Choroid plexus epithelial cell (primary cell): ENCODE measurements around the gene KCNQ4.

Source experiments
- DNase-seq: peaks from one replicate; pipeline ENCODE4 v3.0.0-alpha.2; 2010; ENCODE audit warnings: low read depth
- H3K4me3 ChIP-seq: 2 replicates; pipeline ENCODE4 v1.5.1; 2011; ENCODE audit warnings: low read depth, mild to moderate bottlenecking, control low read depth, low read length, moderate library complexity
- TF ChIP-seq, protein P1 (sequence below): conservative IDR thresholded peaks from 2 replicates; pipeline ENCODE4 v1.5.1; 2011; ENCODE audit warnings: low read depth, mild to moderate bottlenecking, control low read depth, inconsistent platforms, low read length, moderate library complexity

Gene KCNQ4

DNA sequence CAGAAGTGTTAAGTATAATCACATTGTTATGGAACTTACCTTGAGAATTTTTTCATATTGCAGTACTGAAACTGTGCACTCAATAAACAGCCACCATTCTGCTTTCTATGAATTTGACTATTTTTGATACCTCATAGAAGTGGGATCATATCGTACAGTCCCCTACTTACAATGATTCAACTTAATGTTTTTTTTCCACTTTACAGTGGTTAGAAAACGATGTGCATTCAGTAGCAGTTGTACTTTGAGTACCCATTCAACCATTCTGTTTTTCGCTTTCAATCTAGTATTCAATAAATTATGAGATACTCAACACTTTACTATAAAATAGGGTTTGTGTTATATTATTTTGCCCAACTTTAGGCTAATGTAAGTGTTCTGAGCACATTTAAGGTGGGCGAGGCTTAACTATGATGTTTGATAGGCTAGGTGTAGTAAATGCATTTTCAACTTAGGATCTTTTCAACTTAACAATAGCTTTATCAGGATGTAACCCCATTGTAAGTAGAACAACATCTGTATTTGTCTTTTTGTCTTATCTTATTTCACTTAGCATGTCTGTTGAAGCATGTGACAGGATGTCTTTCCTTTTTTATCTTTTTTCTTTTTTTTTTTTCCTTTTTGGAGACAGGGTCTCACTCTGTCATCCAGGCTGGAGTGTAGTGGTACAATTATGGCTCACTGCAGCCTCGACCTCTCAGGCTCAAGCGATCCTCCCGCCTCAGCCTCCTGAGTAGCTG lies 42.4 kb upstream of the KCNQ4 start:
- TF ChIP-seq, protein P1, sequence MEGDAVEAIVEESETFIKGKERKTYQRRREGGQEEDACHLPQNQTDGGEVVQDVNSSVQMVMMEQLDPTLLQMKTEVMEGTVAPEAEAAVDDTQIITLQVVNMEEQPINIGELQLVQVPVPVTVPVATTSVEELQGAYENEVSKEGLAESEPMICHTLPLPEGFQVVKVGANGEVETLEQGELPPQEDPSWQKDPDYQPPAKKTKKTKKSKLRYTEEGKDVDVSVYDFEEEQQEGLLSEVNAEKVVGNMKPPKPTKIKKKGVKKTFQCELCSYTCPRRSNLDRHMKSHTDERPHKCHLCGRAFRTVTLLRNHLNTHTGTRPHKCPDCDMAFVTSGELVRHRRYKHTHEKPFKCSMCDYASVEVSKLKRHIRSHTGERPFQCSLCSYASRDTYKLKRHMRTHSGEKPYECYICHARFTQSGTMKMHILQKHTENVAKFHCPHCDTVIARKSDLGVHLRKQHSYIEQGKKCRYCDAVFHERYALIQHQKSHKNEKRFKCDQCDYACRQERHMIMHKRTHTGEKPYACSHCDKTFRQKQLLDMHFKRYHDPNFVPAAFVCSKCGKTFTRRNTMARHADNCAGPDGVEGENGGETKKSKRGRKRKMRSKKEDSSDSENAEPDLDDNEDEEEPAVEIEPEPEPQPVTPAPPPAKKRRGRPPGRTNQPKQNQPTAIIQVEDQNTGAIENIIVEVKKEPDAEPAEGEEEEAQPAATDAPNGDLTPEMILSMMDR, result no peak
- no peak for DNase-seq
- no peak overlapping the region for H3K4me3 ChIP-seq

DNA sequence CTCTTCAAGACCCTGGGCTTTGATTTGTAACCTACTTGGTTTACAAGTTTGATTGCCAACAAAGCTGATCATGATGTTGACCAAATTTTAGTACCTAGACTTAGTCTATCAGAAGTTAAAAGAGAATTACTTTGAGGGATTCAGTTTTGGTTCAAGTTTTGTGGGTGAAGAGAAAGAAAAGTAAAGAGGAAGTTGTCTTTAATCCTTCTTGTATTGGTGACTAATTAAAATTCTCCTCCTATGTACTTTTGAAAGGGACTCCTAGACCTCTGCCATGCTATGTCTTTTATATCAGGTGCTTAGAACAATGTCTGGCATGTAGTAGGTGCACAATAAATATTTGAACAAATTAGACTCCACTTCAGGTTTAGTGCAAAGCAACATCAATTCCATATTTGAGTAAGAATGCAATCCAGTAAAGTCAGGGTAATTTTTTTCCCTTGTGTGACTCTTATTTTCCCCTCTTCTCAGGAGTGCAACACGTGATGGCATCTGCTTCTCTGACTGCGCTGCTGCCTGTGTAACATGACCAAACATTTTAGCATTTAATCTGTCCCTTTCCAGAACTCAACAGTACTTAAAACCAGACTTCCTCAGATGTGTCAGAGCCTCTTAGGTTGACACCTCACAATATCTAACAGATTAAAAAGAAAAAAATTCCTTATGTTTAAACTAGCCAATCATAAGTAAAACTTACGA lies 41.1 kb upstream of the KCNQ4 start:
- TF ChIP-seq, protein P1, result no peak

DNA sequence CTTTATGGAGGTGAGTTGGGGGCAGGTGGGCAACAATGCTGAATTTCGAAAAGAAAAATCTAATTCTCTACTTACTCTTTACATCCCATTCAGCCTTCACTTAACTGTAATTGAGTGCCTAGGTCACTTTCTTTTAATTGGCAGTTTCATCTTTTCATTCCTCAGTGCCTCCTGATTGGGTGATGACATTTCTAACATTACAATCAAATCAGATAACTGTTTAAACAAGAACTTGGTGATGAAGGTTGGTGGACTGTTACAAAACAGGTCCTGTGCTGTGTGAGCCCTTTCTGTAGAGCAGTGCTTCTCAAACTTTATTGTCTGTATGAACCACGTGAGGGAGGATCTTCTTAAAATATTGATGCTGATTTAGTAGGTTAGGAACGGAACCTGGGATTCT lies 40.1 kb upstream of the KCNQ4 start:
- no peak for DNase-seq
- TF ChIP-seq, protein P1, result no peak
- H3K4me3 ChIP-seq, result no peak overlapping the region

More for the DNA sequence above, 41.1 kb upstream of the KCNQ4 start:
- no peak for DNase-seq
- H3K4me3 ChIP-seq, result no peak overlapping the region

DNA sequence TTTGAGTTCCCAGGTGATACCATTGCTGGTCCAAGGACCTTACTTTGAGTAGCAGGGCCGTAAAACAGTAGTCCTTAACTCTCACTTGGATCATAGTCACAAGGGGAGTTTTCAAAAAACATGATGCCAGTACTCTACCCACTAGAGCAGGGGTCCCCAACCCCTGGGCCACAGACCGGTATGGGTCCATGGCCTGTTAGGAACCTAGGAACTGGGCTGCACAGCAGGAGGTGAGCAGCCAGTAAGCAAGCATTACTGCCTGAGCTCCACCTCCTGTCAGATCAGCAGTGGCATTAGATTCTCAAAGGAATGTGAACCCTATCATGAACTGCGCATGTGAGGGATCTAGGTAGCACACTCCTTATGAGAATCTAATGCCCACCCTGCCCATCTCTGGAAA lies 39.7 kb upstream of the KCNQ4 start:
- TF ChIP-seq, protein P1, result no peak
- DNase-seq, result no peak
- H3K4me3 ChIP-seq, result no peak overlapping the region

DNA sequence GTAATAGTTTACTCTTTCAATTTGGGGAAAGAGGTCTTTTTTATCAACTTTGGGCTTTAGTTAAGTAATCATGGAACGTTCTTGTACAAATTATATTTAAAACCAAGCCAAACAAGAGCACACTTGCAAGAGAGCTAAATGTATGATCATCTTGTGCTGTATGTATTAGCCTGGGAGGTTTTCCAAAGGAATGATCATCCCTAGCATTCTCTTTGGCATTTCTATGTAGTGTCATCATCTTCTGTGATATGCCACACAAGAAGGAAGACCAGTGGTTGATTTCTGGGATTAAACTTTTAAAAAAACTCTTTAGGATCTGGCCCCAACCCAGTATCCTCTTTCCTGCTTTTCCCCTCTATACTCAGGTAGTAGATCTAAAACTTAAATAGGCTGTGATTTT lies 38.4 kb upstream of the KCNQ4 start:
- TF ChIP-seq, protein P1, result no peak
- peak; percentile 19 for DNase-seq
- no peak overlapping the region for H3K4me3 ChIP-seq

DNA sequence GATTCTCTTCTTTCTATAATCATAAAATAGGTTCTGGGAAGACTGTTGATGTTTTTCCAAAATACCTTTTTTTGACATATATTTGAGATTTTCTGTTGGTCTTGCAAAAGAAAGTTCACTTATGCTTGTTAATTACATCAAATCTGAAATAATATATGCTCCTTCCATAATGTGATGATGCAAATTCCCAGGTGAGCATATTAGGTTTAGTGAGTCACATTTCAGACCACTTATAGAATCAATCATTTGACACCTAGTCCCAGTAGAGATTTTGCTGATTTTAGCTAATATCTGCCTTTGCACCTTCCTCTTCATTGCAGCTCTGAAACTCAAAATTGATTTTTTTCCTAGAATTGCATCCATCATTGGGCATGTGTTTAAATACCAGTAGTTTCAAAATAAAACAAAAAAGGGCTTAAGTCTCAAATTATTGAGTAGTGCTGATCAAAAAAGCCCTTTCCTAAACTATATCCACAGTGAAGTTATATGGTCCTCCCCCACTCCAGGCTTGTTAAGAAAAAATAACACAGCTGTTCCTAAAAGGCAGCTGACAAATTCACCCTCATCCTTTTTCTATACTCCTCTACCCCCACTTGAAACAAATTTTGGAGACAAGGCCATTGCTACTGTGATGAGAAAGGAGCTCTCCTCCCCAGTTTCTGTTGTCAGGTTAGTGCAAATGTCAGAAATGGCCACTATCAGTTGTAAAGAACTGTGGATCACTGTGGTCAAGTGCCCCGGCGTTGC lies 37.1 kb upstream of the KCNQ4 start:
- TF ChIP-seq, protein P1, result no peak
- no peak for DNase-seq
- H3K4me3 ChIP-seq, result no peak overlapping the region
